Measurements from ENCODE around the gene S100B. TPM values are rescaled to one million over a fixed set of nuclear protein-coding genes. Genes with fewer than 3 reads are reported as not detected.

The S100B gene
- total and polyA plus RNA-seq, 5 experiments from 2014 or later, result 73.4 to 271 (median 92.4) TPM

DNA sequence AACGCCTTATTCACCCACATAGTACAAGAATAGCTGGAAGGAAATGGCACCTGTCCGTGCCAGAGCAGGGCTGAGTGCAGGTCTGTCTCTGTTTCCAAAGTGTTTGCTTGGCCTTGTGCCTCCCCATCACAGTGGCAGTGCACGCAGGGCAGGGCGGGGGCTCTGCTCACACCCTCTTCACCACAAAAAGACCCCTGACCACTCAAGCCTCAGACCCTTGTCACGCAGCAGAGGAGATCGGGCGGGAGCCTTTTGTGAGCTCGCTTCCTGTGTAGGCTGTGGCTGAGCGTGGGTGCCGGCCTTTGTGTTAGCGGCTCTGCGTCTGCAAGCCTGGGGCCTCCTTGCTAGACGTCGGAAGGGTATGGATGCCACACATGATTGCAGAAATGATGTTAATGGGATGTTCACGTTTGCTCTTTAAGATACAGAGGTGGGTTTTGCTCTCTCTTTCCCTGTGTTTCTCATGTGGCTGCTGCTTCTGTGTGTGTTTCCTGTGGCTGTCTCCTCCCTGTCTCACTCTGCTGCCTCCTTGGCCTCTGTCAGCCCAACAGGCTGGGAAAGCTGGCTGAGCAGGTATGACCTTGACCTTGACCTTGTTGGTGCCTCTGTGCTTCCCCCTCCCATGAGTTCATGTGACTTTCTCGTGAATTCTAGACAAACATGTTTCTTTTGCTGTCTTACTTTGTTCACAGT lies 45.4 kb downstream of the S100B start:
- Mint-ChIP-seq H3K4me1 (peaks cover 42 to 96% (median 84%) of the 10 kb centered on the region in 4 donors), H3K27me3 (no peaks in the 10 kb centered on the region), H3K36me3 (peaks cover 0 to 60% (median 47%) of the 10 kb centered on the region in 3 donors), H3K4me3 (peak overlapping the region; percentile 71 to 89 (median 81)), H3K27ac (peak overlapping the region; percentile 96 to 99 (median 99)), H3K9me3 (no peaks in the 10 kb centered on the region)
- ATAC-seq (peak; percentile 66 to 75), DNase-seq (peak; percentile 46 to 84 (median 72))
- POLR2A ChIA-PET, result interaction anchor here (0.6 to 19.1 kb wide), 23 partner anchors 9 to 135 kb away, joined by 3 to 681 read pairs (median 7); partner anchors contain the start of genes DIP2A, PRMT2 and S100B

DNA sequence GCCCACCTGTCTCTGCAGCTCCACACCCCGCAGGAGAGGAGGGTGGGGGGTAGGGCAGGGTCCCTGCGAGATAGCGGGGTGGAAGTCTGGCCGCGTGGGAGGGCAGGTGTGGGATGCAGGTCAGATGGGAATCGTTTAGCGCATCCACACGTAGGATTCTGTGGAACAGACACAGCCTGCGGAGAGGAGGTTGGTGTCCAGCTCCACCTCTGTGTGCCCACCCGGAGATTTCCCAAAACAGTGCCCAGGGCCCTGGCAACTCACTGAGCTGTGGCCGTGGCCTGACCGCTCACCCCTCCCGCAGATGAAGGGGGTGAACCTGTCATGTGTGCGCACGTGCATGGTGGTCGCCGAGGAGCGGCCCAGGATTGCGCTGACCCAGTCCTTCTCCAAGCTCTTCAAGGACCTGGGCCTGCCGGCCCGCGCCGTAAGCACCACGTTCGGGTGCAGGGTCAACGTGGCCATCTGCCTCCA lies 46.9 kb downstream of the S100B start:
- Mint-ChIP-seq H3K27me3 (no peaks in the 10 kb centered on the region), H3K9me3 (no peaks in the 10 kb centered on the region), H3K27ac (peak overlapping the region; percentile 96 to 99 (median 99)), H3K4me3 (peak overlapping the region in 5 of 10 donors; percentile 20 to 79 (median 54)), H3K36me3 (peaks cover 0 to 60% (median 34%) of the 10 kb centered on the region in 3 donors), H3K4me1 (peaks cover 50 to 96% (median 85%) of the 10 kb centered on the region in 4 donors)
- no peak for ATAC-seq
- DNase-seq, result no peak
- POLR2A ChIA-PET, result interaction anchor here (0.7 to 19.1 kb wide), 17 partner anchors 7 to 99 kb away, joined by 3 to 681 read pairs (median 10); partner anchors contain the start of genes DIP2A, PRMT2 and S100B

DNA sequence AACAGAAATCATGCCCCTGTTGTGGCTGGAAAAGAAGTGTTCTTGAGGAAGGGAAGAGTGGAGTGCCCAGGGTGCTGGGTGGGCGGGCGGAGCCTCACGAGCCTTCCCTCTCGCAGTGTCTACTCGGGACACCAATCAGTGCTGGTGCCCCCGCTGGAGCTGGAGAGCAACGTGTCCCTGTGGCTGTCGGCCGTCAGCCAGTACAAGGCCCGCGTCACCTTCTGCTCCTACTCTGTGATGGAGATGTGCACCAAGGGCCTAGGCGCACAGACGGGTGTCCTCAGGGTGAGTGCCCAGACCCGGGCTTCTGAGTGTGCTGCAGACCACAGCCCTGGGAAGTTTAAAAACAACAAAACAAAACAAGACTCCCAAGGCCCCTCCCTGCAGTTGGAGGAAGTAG lies 47.4 kb downstream of the S100B start:
- POLR2A ChIA-PET, result interaction anchor here (0.7 to 19.1 kb wide), 14 partner anchors 7 to 100 kb away, joined by 3 to 681 read pairs (median 10); partner anchors contain the start of genes DIP2A, PRMT2 and S100B
- Mint-ChIP-seq H3K27me3 (no peaks in the 10 kb centered on the region), H3K36me3 (peaks cover 0 to 58% (median 33%) of the 10 kb centered on the region in 3 donors), H3K4me3 (peak overlapping the region in 7 of 10 donors; percentile 28 to 63 (median 50)), H3K27ac (peak overlapping the region; percentile 81 to 99 (median 97)), H3K9me3 (no peaks in the 10 kb centered on the region), H3K4me1 (peaks cover 52 to 96% (median 85%) of the 10 kb centered on the region in 4 donors)
- ATAC-seq, result no peak
- no peak for DNase-seq

DNA sequence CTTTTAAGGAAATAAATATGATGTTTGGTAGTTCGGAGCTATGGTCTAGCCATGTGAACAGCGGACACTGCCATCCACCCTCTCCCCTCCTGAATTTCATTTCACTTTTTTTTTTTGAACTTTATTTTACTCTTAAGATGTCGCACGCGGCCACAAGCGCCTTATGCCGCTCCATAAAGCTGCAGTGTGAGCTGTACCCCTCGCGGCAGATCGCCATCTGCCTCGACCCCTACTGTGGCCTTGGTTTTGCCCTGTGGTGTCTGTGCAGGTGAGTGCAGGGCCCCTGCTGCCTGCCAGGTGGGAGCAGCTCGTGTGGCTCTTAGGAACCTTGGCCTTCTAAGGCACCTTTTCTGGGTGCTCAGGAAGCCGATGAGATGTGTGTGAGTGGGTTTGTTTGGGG lies 48.1 kb downstream of the S100B start:
- DNase-seq, result no peak
- no peaks in the 10 kb centered on the region for H3K27me3 Mint-ChIP-seq
- no peaks in the 10 kb centered on the region for H3K9me3 Mint-ChIP-seq
- H3K4me1 Mint-ChIP-seq, result peaks cover 49 to 94% (median 85%) of the 10 kb centered on the region in 4 donors
- ATAC-seq, result no peak
- H3K27ac Mint-ChIP-seq, result peak overlapping the region; percentile 81 to 99 (median 97)
- peaks cover 0 to 52% (median 27%) of the 10 kb centered on the region in 3 donors for H3K36me3 Mint-ChIP-seq
- POLR2A ChIA-PET, result interaction anchor here (1.0 to 19.1 kb wide), 10 partner anchors 10 to 133 kb away, joined by 3 to 681 read pairs (median 8); partner anchors contain the start of gene PRMT2
- peak overlapping the region in 7 of 10 donors; percentile 7 to 63 (median 48) for H3K4me3 Mint-ChIP-seq

DNA sequence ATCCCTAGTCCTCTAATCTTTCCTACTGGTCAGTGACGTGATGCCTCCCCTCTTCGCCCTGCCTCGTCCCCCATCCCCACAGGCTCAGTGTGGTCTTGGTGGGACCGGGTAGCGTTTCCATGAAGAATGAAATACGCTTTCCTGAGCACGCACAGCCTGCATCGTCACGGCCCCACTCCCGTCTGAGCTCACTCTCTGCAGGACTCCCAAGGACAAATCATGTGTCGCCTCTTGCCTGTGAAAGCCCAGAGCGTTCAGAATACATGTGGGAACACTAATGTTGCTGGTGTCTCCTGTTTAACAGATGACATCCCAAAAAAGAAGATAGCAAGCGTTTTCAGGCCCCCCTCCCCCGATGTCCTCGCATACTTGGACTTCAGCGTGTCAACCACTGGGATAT lies 49.2 kb downstream of the S100B start:
- POLR2A ChIA-PET, result interaction anchor here (0.6 to 19.1 kb wide), 8 partner anchors 8 to 132 kb away, joined by 3 to 681 read pairs (median 20); partner anchors contain the start of gene PRMT2
- Mint-ChIP-seq H3K27ac (peak overlapping the region; percentile 90 to 99 (median 94)), H3K4me3 (peak overlapping the region in 8 of 10 donors; percentile 53 to 72 (median 58)), H3K27me3 (no peaks in the 10 kb centered on the region), H3K4me1 (peaks cover 43 to 93% (median 85%) of the 10 kb centered on the region in 4 donors), H3K36me3 (peaks cover 0 to 42% (median 17%) of the 10 kb centered on the region in 3 donors), H3K9me3 (no peaks in the 10 kb centered on the region)
- ATAC-seq (no peak), DNase-seq (no peak)

DNA sequence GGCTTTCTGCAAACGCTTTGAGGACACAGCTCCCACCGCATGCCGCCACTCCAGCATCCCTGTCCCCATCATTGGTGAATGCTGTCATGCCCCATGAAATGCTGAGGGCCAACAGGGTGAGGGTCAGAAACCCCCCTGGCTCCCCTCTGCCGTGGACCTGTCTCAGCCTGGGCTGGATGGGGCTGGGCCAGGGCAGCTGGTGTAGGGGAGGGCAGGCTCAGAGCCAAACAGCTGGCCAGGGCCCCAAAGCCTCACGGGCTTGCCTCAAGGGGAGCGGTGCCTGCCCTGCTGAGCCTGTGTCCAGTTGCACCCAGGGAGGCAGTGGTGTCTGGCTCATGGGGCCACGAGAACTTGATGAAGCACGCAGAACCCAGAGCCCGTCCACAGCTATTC lies 49.7 kb downstream of the S100B start:
- DNase-seq, result no peak
- H3K36me3 Mint-ChIP-seq, result peaks cover 0 to 43% (median 19%) of the 10 kb centered on the region in 3 donors
- peak overlapping the region in 8 of 10 donors; percentile 7 to 58 (median 54) for H3K4me3 Mint-ChIP-seq
- no peak for ATAC-seq
- POLR2A ChIA-PET, result interaction anchor here (0.9 to 19.1 kb wide), 8 partner anchors 6 to 88 kb away, joined by 3 to 681 read pairs (median 20); partner anchors contain the start of gene PRMT2
- H3K4me1 Mint-ChIP-seq, result peaks cover 43 to 93% (median 85%) of the 10 kb centered on the region in 4 donors
- no peaks in the 10 kb centered on the region for H3K27me3 Mint-ChIP-seq
- peak overlapping the region; percentile 86 to 99 (median 94) for H3K27ac Mint-ChIP-seq
- H3K9me3 Mint-ChIP-seq, result no peaks in the 10 kb centered on the region

DNA sequence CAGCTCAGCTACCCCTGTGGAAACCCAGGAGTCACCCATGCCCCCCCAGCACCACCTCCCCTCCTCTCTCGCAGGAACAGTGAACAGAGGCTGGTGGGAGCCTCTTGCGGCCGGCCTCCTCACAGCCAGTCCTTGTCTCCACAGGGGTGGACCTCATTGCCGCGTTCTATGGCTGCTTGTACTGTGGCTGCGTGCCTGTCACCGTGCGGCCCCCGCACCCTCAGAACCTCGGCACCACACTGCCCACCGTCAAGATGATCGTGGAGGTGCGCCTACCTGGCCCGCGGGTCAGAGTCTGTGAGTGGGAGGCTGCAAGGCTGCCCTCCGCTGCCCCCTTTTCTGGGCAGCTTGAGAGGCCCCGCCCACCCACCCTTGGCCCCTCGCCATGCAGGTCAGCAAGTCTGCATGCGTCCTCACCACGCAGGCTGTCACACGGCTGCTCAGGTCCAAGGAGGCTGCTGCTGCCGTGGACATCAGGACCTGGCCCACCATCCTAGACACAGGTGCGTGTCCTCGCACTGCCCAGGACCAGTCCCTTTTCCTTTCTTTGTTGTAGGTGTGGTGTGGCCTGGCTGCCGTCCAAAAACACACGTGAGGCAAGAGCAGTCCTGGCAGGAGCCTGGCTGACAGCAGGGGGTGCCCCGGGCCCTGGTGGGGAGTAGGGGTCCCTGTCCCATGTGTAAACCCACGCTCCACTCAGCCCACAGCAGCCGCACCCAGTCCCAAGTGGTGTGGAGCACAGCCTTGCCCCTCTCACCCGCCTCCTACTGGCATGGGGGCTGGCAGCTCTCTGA lies 50.3 kb downstream of the S100B start:
- Mint-ChIP-seq H3K27me3 (no peaks in the 10 kb centered on the region), H3K36me3 (peaks cover 0 to 40% (median 21%) of the 10 kb centered on the region in 3 donors), H3K27ac (peak overlapping the region; percentile 97 to 100 (median 99)), H3K4me1 (peaks cover 39 to 91% (median 83%) of the 10 kb centered on the region in 4 donors), H3K4me3 (peak overlapping the region in 8 of 10 donors; percentile 22 to 90 (median 72)), H3K9me3 (no peaks in the 10 kb centered on the region)
- POLR2A ChIA-PET, result interaction anchor here (0.9 to 19.1 kb wide), 7 partner anchors 6 to 89 kb away, joined by 3 to 681 read pairs (median 32); partner anchors contain the start of gene PRMT2
- ATAC-seq, result no peak
- peak in 1 of 10 donors; percentile 31 for DNase-seq

DNA sequence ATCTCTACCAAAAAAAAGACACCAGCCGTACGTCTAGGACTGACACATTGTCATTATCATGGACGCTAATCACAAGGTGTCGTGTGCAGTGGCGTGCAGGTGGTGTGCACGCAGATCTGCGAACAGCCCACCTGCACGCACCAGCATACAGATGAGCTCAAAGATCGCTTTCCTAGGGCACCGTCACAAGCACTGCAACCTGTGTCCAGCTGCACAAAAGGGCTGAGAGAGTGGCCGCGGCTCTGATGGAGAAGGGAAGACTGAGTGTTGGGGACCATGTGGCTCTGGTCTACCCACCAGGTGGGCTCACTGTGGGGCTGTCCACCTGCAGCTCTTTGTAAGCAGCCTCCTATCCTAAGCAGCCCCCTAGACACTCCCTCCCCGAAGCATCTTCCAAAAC lies 50.9 kb downstream of the S100B start:
- H3K4me3 Mint-ChIP-seq, result peak overlapping the region in 8 of 10 donors; percentile 22 to 90 (median 72)

DNA sequence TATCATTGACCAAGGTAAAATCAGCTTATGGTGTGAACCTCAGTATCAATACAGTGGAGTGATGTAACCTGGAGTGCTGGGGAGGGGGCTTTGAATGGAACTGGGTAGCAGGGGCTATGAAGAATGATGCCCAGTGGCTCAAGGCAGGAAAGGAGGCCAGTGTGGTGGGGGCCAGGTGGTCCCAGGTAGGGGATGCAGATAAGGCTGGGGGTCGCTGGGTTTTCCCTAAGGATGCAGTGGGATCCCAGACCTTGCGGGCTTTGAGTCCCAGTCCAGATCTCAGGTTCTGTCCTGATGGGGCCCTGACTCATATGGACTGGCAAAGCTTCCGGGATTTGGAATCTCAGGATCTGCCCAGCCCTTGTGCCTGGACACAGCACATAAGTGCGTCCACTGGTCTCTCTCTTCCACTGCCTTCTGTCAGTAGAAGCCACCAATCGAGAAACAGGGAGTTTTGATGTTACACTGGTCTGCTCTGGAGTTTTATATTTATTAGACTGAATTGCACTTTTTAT lies 52.0 kb downstream of the S100B start:
- H3K9me3 Mint-ChIP-seq, result peaks cover 0 to 14% (median 2%) of the 10 kb centered on the region in 9 donors
- POLR2A ChIA-PET, result interaction anchor here (0.6 to 19.1 kb wide), 24 partner anchors 8 to 128 kb away, joined by 3 to 681 read pairs (median 10); partner anchors contain the start of genes DIP2A, PRMT2 and S100B
- peaks cover 42 to 91% (median 86%) of the 10 kb centered on the region in 4 donors for H3K4me1 Mint-ChIP-seq
- H3K27me3 Mint-ChIP-seq, result no peaks in the 10 kb centered on the region
- peak overlapping the region; percentile 97 to 100 (median 99) for H3K27ac Mint-ChIP-seq
- DNase-seq (no peak), ATAC-seq (no peak)
- peaks cover 7 to 49% (median 23%) of the 10 kb centered on the region in 3 donors for H3K36me3 Mint-ChIP-seq
- peak overlapping the region; percentile 62 to 90 (median 84) for H3K4me3 Mint-ChIP-seq

More for the DNA sequence above, 50.9 kb downstream of the S100B start:
- peaks cover 0 to 3% (median 0%) of the 10 kb centered on the region in 9 donors for H3K9me3 Mint-ChIP-seq
- no peak for ATAC-seq
- no peaks in the 10 kb centered on the region for H3K27me3 Mint-ChIP-seq
- peaks cover 0 to 41% (median 21%) of the 10 kb centered on the region in 3 donors for H3K36me3 Mint-ChIP-seq
- DNase-seq, result no peak
- H3K27ac Mint-ChIP-seq, result peak overlapping the region; percentile 97 to 100 (median 99)
- POLR2A ChIA-PET, result interaction anchor here (0.6 to 19.1 kb wide), 8 partner anchors 7 to 187 kb away, joined by 4 to 681 read pairs (median 44); partner anchors contain the start of gene PRMT2
- peaks cover 35 to 90% (median 82%) of the 10 kb centered on the region in 4 donors for H3K4me1 Mint-ChIP-seq

DNA sequence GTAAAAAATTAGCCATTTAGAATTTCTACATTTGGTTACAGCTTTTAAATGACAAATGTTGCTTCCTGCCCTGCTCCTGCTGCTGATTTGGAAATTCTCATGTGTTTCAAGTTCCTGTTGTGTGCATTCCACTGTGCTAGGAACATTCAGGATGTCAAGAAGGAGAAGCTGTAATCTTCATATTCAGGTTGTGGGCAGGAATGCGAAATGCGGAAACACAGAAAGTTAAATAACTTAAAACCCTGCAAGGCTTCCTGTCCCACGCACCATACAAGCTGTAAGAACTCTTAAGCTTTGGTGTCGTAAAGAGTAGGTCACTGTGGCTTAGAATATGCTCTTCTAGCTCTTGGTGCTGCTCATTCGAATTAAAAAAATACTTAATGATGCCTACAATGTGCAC lies 52.6 kb downstream of the S100B start:
- POLR2A ChIA-PET, result interaction anchor here (0.6 to 19.1 kb wide), 27 partner anchors 9 to 128 kb away, joined by 3 to 681 read pairs (median 9); partner anchors contain the start of genes DIP2A, PRMT2 and S100B
- Mint-ChIP-seq H3K4me3 (peak overlapping the region; percentile 62 to 90 (median 84)), H3K27ac (peak overlapping the region; percentile 97 to 100 (median 99)), H3K27me3 (no peaks in the 10 kb centered on the region), H3K36me3 (peaks cover 7 to 49% (median 27%) of the 10 kb centered on the region in 3 donors), H3K9me3 (peaks cover 0 to 15% (median 2%) of the 10 kb centered on the region in 9 donors), H3K4me1 (peaks cover 42 to 92% (median 87%) of the 10 kb centered on the region in 4 donors)
- DNase-seq (peak in 8 of 10 donors; percentile 31 to 82 (median 68)), ATAC-seq (peak; percentile 51 to 67)

DNA sequence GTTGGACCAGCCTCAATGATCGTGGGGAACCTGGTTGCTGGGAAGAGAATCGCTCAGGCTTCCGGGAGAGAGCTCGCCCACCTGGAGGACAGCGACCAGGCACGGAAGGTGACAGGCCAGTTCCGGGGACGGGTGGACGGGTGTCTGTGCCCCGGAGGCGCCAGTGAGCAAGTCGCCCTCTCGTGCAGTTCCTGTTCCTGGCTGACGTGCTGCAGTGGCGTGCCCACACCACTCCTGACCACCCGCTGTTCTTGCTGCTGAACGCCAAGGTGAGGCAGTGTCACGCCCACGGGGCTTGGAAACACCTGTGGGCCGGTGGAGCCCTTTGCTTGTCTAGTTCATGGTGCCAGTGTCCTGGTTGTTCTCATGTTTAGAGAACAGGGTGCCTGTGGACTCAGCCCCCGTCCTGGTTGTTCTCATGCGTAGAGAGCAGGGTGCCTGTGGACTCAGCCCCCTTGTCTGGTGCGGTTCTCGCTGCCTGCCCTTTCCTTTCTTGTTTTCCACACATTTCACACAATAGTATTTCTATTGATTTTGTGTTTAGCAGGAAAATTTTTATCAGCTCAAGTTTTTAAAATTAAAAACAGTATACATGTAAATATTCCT lies 53.1 kb downstream of the S100B start:
- no peaks in the 10 kb centered on the region for H3K27me3 Mint-ChIP-seq

More for the DNA sequence above, 53.1 kb downstream of the S100B start:
- peaks cover 0 to 15% (median 2%) of the 10 kb centered on the region in 9 donors for H3K9me3 Mint-ChIP-seq
- H3K27ac Mint-ChIP-seq, result peak overlapping the region; percentile 97 to 100 (median 99)
- H3K36me3 Mint-ChIP-seq, result peaks cover 7 to 50% (median 30%) of the 10 kb centered on the region in 3 donors
- H3K4me1 Mint-ChIP-seq, result peaks cover 39 to 91% (median 83%) of the 10 kb centered on the region in 4 donors
- peak overlapping the region; percentile 62 to 90 (median 85) for H3K4me3 Mint-ChIP-seq
- POLR2A ChIA-PET, result interaction anchor here (0.6 to 19.1 kb wide), 31 partner anchors 9 to 127 kb away, joined by 3 to 681 read pairs (median 7); partner anchors contain the start of genes DIP2A, PRMT2 and S100B
- DNase-seq, result peak in 9 of 10 donors; percentile 29 to 73 (median 50)
- ATAC-seq, result peak; percentile 27 to 43

Measured in naive thymus-derived CD8-positive, alpha-beta T cell (primary cell).